Osteocyte (in vitro differentiated cells): ENCODE data around the gene ABHD5. TPM values are rescaled to one million over a fixed set of nuclear protein-coding genes. Genes with fewer than 3 reads are reported as not detected.

ENCODE experiments used
- DNase-seq: peaks from one replicate; pipeline ENCODE4 v3.0.0; 2021; ENCODE audit warnings: mixed read lengths; ENCODE audit not compliant: unreplicated experiment; ENCODE audit errors: extremely low spot score
- H3K27ac Mint-ChIP-seq: one replicate; pipeline ENCODE4 v1.8.0; 2021; ENCODE audit warnings: mild to moderate bottlenecking, mixed read lengths; ENCODE audit not compliant: unreplicated experiment
- H3K27me3 Mint-ChIP-seq: one replicate; pipeline ENCODE4 v1.8.0; 2021; ENCODE audit warnings: mixed read lengths; ENCODE audit not compliant: unreplicated experiment
- H3K36me3 Mint-ChIP-seq: one replicate; pipeline ENCODE4 v1.8.0; 2021; ENCODE audit warnings: mixed read lengths; ENCODE audit not compliant: unreplicated experiment
- H3K4me1 Mint-ChIP-seq: one replicate; pipeline ENCODE4 v1.8.0; 2021; ENCODE audit warnings: mixed read lengths; ENCODE audit not compliant: unreplicated experiment
- H3K4me3 Mint-ChIP-seq: one replicate; pipeline ENCODE4 v1.8.0; 2021; ENCODE audit warnings: mild to moderate bottlenecking, moderate library complexity, mixed read lengths; ENCODE audit not compliant: unreplicated experiment
- H3K9me3 Mint-ChIP-seq: one replicate; pipeline ENCODE4 v1.8.0; 2021; ENCODE audit warnings: mixed read lengths; ENCODE audit not compliant: unreplicated experiment
- CTCF ChIP-seq: fragments of 200-600 bp; sonication (generic); IDR thresholded peaks from 2 replicates; pipeline ENCODE4 v1.5.0; 2021; ENCODE audit warnings: antibody characterized with exemption, mild to moderate bottlenecking, moderate library complexity
- total RNA-seq: library from RNA; stranded (reverse); gene quantifications from 2 replicates; pipeline ENCODE4 v1.2.1, GENCODE V29; 2021

Gene ABHD5
- total RNA-seq, 1 donor from 2014 or later, result 10.2 TPM

- no peak for TF ChIP-seq CTCF
- no peaks in the 10 kb centered on the region for H3K9me3 Mint-ChIP-seq
- DNase-seq, result no peak
- peaks cover 4% of the 10 kb centered on the region for H3K4me1 Mint-ChIP-seq
- no peak overlapping the region for H3K27ac Mint-ChIP-seq
- no peaks in the 10 kb centered on the region for H3K36me3 Mint-ChIP-seq
- no peaks in the 10 kb centered on the region for H3K27me3 Mint-ChIP-seq
- H3K4me3 Mint-ChIP-seq, result no peak overlapping the region
Observed at GRCh38 chr3:43726521-43726920, 35.8 kb downstream of the ABHD5 start.

GRCh38 chr3:43727930-43728329, 37.2 kb downstream of the ABHD5 start:
- H3K9me3 Mint-ChIP-seq, result no peaks in the 10 kb centered on the region
- no peak overlapping the region for H3K4me3 Mint-ChIP-seq
- no peak for DNase-seq
- H3K36me3 Mint-ChIP-seq, result peaks cover 2% of the 10 kb centered on the region
- H3K27ac Mint-ChIP-seq, result no peak overlapping the region
- H3K27me3 Mint-ChIP-seq, result no peaks in the 10 kb centered on the region
- peaks cover 4% of the 10 kb centered on the region for H3K4me1 Mint-ChIP-seq
- no peak for TF ChIP-seq CTCF

- no peak for TF ChIP-seq CTCF
- Mint-ChIP-seq H3K27me3 (no peaks in the 10 kb centered on the region), H3K36me3 (peaks cover 2% of the 10 kb centered on the region), H3K9me3 (no peaks in the 10 kb centered on the region), H3K4me1 (peaks cover 7% of the 10 kb centered on the region), H3K4me3 (no peak overlapping the region), H3K27ac (no peak overlapping the region)
- no peak for DNase-seq
Observed at GRCh38 chr3:43728476-43728875, 37.7 kb downstream of the ABHD5 start.

- H3K9me3 Mint-ChIP-seq, result no peaks in the 10 kb centered on the region
- no peaks in the 10 kb centered on the region for H3K27me3 Mint-ChIP-seq
- H3K4me3 Mint-ChIP-seq, result no peak overlapping the region
- no peak for TF ChIP-seq CTCF
- H3K36me3 Mint-ChIP-seq, result peaks cover 2% of the 10 kb centered on the region
- H3K4me1 Mint-ChIP-seq, result peaks cover 12% of the 10 kb centered on the region
- no peak overlapping the region for H3K27ac Mint-ChIP-seq
- no peak for DNase-seq
Observed at GRCh38 chr3:43728947-43729346, 38.2 kb downstream of the ABHD5 start.

- Mint-ChIP-seq H3K27ac (no peak overlapping the region), H3K4me3 (no peak overlapping the region), H3K27me3 (no peaks in the 10 kb centered on the region), H3K9me3 (no peaks in the 10 kb centered on the region), H3K4me1 (peaks cover 12% of the 10 kb centered on the region), H3K36me3 (peaks cover 2% of the 10 kb centered on the region)
- TF ChIP-seq CTCF, result no peak
- DNase-seq, result no peak
Observed at GRCh38 chr3:43729707-43730414, 39.1 kb downstream of the ABHD5 start.
